Duodenal mucosa (tissue), 2 donors: ENCODE data around the gene ALG14.

Source experiments
- H3K27ac ChIP-seq: one replicate; pipeline ENCODE4 v1.7.0; 2013; ENCODE audit warnings: low read depth, low read length
- H3K27me3 ChIP-seq, 2 donors: one replicate each; pipeline ENCODE4 v1.7.0; 2013; ENCODE audit warnings: low read length in 2 of 2, control low read depth in 1 of 2; ENCODE audit not compliant: insufficient read depth in 2 of 2, control insufficient read depth in 1 of 2
- H3K36me3 ChIP-seq, 2 donors: one replicate each; pipeline ENCODE4 v1.7.0; 2013; ENCODE audit warnings: low read length in 2 of 2, control low read depth in 1 of 2; ENCODE audit not compliant: insufficient read depth in 2 of 2, control insufficient read depth in 1 of 2
- H3K4me1 ChIP-seq, 2 donors: one replicate each; pipeline ENCODE4 v1.7.0; 2013; ENCODE audit warnings: low read length in 2 of 2, control low read depth in 1 of 2; ENCODE audit not compliant: insufficient read depth in 2 of 2, control insufficient read depth in 1 of 2
- H3K4me3 ChIP-seq, 2 donors: one replicate each; pipeline ENCODE4 v1.7.0; 2013; ENCODE audit warnings: low read length in 2 of 2, low read depth in 1 of 2
- H3K9ac ChIP-seq, 2 donors: one replicate each; pipeline ENCODE4 v1.7.0; 2013; ENCODE audit warnings: low read length in 2 of 2, low read depth in 1 of 2
- H3K9me3 ChIP-seq, 2 donors: one replicate each; pipeline ENCODE4 v1.7.0; 2013; ENCODE audit warnings: low read length in 2 of 2, control low read depth in 1 of 2; ENCODE audit not compliant: control insufficient read depth in 1 of 2

The ALG14 gene

DNA sequence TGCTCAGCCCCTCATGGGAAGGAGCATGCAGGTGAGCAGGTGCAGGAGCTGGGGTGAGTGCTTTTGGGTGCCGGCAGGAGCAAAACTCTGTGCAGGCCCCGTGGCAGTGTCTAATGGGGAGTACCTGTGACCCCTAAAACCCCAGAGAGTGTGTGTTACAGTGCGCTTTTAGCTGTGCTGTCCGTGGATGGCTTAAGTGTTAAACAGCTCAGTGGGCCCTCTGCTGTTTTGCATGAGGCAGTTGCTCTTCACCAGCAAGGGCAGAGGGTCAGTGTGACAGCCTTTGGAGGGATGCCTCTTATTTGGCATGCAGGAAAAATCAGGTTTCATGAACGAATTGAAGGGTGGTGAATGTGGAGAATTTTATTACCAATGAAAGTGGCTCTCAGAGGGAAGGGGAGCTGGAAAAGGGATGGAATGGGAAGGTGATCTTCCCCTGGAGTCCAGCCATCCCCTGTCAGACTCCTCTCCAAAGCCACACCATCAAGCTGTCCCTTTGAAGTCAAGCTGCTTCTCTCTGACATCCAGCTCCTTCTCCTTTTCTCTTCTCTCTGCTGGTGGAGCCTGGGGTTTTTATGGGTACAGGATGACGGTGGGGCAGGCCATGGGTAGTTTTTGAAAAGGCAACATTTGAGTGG, 17.0 kb upstream of the ALG14 start:
- no peaks in the 10 kb centered on the region for H3K36me3 ChIP-seq
- no peak overlapping the region for H3K9ac ChIP-seq
- H3K27me3 ChIP-seq = no peaks in the 10 kb centered on the region
- no peaks in the 10 kb centered on the region for H3K4me1 ChIP-seq
- no peak overlapping the region for H3K27ac ChIP-seq
- H3K4me3 ChIP-seq = no peak overlapping the region
- no peaks in the 10 kb centered on the region for H3K9me3 ChIP-seq

DNA sequence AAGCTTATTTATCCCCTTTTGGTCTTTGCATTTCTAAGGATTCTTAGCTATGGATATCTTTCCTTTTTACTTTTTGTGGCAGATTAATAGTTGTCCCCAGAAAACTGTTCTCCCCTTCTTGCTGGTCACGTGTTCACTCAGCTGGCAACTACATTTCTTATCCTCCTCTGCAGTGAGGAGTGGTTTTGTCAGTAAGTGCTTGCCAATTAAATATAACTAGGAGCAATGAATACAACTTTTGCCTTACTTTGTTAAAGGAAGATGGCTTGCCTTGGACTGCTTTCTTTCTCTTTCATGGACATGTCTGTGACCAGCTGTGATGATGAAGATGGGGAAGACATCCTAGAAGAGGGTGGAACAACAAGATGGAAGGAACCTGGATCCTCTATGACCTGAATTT, 15.6 kb upstream of the ALG14 start:
- H3K4me1 ChIP-seq = no peaks in the 10 kb centered on the region
- no peak overlapping the region for H3K4me3 ChIP-seq
- H3K9me3 ChIP-seq = no peaks in the 10 kb centered on the region
- H3K9ac ChIP-seq = no peak overlapping the region
- no peaks in the 10 kb centered on the region for H3K27me3 ChIP-seq
- no peaks in the 10 kb centered on the region for H3K36me3 ChIP-seq
- H3K27ac ChIP-seq = no peak overlapping the region

DNA sequence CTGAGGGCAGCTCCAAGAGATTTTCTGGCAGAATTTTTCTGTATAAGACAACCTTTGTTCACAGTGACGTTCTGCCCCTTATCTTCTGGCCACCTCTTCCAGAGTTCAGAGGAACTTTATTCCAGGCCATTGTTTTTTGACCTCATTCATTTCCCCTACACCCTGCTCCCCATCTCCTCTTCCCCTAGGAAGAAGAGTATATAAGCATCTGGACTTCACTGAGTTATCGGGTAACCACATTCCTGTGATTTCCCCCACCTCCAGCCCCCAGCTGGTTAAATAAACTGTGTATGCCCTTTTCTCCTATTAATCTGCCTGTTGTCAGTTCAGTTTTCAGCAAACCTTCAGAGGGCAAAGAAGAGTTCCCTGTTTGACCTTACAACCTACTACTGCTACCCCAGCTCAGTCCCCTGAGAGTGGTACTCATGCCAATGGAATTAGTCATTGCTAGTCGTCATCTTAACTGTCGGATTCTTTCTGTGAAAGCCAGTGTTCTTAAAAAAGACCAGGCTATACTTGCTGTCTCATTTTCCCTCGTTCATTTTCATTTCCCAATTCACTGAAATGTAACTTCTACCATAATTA, 14.3 kb upstream of the ALG14 start:
- no peak overlapping the region for H3K4me3 ChIP-seq
- H3K27me3 ChIP-seq = no peaks in the 10 kb centered on the region
- H3K4me1 ChIP-seq = no peaks in the 10 kb centered on the region
- H3K27ac ChIP-seq = no peak overlapping the region
- no peak overlapping the region for H3K9ac ChIP-seq
- no peaks in the 10 kb centered on the region for H3K36me3 ChIP-seq
- no peaks in the 10 kb centered on the region for H3K9me3 ChIP-seq

DNA sequence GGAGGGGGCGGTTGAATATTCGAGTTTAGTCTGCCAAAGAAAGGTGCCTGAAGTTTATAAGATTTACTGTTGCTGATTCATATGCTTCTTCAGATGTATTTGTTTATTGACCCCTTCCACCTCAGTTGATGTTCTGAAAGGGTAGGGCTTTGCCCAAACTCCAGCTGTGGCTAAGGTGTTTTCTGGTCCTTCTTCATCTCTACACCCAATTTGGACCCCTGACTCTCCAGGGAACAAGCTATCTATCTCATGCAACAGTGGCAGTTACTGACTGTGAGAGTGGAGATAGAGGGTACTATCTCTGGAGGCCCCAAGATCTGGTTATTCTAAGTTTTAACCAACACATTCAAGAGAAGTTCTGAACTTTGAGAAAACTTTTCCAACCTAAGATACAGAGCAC, 12.6 kb upstream of the ALG14 start:
- Histone ChIP-seq H3K4me1 (no peaks in the 10 kb centered on the region), H3K9me3 (no peaks in the 10 kb centered on the region), H3K27me3 (peaks cover 0 to 4% of the 10 kb centered on the region in 2 donors), H3K27ac (no peak overlapping the region), H3K4me3 (no peak overlapping the region), H3K9ac (no peak overlapping the region), H3K36me3 (no peaks in the 10 kb centered on the region)

DNA sequence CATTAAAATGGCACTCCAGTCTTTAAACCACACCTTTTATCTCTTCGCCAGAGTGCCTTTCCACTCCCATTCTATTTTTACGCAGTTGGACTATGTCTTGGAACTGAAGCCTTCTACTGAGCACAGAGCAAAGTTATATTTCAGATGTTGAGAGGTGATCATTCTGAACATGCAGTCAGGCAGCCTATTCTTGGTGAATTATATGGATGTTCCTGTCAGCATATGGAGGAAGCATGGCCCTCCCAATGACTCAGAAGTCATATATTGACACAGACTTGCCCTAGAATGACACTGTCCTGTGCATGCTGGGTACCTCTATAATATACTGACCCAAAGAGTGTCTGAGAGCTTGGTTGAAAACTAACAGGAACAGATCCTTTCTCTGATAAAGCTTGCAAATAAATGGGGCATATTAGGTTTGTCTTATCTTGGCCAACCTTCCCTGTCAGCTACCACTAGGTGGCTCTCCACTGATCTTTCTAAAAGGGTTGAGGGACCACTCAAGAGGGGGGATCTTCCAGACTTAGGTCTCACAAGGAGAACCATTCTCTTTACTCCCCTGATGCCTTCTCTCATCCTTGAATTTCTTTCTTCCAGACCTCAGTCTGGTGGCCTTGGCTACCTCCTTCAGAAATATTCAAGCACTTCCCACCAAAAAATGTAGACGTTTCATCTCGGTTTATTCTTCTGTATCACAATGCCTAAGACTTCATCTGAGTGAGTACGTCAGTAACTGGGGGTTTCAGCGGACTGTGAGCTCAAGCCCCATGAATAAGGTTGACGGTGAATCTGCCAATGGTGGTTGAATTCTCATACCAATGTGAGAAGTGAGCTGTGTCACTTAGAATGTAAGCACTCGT, 11.8 kb upstream of the ALG14 start:
- Histone ChIP-seq H3K9me3 (no peaks in the 10 kb centered on the region), H3K27ac (no peak overlapping the region), H3K36me3 (no peaks in the 10 kb centered on the region), H3K9ac (no peak overlapping the region), H3K27me3 (peaks cover 0 to 7% of the 10 kb centered on the region in 2 donors), H3K4me1 (no peaks in the 10 kb centered on the region), H3K4me3 (no peak overlapping the region)

DNA sequence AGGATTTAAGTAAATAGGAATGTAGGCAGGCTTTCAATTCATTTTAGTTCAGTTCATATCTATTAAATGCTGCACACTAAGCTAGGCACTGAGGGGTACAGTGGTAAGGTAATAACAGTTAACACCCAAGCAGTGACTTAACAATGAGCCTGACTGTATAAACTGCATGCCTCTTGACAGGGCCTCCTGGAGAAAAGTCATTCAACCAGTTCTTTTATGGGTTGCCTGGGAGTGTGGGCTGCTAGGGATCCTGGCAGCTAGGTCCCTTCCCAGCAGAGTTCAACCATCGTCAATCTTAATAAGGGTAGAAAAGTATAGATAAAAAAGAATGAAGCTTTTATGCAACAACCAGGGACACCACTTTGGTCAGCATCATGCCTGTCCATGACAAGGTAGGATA, 8.1 kb upstream of the ALG14 start:
- no peak overlapping the region for H3K9ac ChIP-seq
- H3K27me3 ChIP-seq = peaks cover 0 to 7% of the 10 kb centered on the region in 2 donors
- H3K36me3 ChIP-seq = no peaks in the 10 kb centered on the region
- no peak overlapping the region for H3K4me3 ChIP-seq
- H3K27ac ChIP-seq = no peak overlapping the region
- no peaks in the 10 kb centered on the region for H3K4me1 ChIP-seq
- H3K9me3 ChIP-seq = no peaks in the 10 kb centered on the region

DNA sequence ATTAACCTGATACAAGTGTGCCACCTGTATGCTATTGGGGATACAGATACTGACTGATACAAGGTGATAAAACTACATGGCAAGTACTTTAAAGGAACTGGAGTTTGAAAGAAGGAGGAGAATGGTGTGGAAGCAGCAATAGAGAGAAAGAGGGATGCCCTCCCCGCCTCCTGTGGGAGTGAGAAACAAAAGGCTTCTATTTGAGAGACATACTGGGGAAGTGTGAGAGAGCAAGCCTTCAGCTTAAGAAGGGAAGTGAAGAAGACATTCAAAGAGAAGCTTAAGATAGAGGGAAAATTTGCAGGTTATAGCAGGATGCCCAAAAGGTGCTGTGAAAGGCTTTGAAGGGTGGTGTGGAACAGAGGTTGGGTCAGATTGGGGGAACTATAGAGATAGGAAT, 7.7 kb upstream of the ALG14 start:
- Histone ChIP-seq H3K36me3 (no peaks in the 10 kb centered on the region), H3K27ac (no peak overlapping the region), H3K9me3 (no peaks in the 10 kb centered on the region), H3K4me3 (no peak overlapping the region), H3K9ac (no peak overlapping the region), H3K27me3 (peaks cover 0 to 7% of the 10 kb centered on the region in 2 donors), H3K4me1 (no peaks in the 10 kb centered on the region)

DNA sequence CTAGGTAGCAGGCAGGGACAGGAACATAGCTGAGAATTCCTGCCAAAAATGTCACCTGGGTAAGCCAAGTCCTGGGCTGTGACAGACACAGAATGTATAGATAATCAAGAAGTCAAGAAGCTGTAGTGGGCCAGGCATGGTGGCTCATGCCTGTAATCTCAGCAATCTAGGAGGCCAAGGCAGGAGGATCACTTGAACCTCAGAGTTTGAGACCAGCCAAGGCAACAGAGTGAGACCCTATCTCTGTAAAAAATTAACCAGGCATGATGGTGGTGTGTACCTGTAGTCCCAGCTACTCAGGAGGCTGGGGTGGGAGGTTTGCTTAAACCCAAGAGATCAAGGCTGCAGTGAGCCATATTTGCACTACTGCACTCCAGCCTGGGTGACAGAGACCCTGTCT, 3.3 kb upstream of the ALG14 start:
- Histone ChIP-seq H3K27ac (no peak overlapping the region), H3K4me1 (peaks cover 4 to 6% of the 10 kb centered on the region in 2 donors), H3K36me3 (no peaks in the 10 kb centered on the region), H3K27me3 (peaks cover 0 to 7% of the 10 kb centered on the region in 2 donors), H3K9me3 (no peaks in the 10 kb centered on the region), H3K9ac (no peak overlapping the region), H3K4me3 (no peak overlapping the region)

DNA sequence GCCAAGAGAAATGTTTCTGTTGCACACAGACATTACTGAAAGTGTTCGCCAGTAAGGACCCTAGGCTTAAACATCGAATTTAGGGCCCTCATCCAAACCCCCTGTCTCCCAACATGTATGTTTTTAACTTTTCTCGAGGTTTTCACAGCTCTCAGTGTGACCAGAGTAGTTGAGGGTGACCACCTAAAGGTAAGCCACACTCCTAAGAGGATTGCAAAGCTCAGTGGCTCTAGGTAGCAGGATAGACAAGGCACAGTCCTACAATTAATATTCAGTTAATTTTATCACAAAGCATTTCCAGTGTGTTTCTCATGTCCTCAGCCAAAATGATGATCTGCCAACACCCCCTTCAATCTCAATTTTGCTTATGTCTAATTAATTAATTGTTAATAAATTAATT, 695 bp upstream of the ALG14 start:
- no peaks in the 10 kb centered on the region for H3K27me3 ChIP-seq
- no peaks in the 10 kb centered on the region for H3K9me3 ChIP-seq
- H3K4me3 ChIP-seq = peak overlapping the region; percentile 93 to 97
- peaks cover 19 to 23% of the 10 kb centered on the region in 2 donors for H3K4me1 ChIP-seq
- peak overlapping the region; percentile 91 for H3K27ac ChIP-seq
- H3K36me3 ChIP-seq = no peaks in the 10 kb centered on the region
- H3K9ac ChIP-seq = peak overlapping the region; percentile 85 to 91

DNA sequence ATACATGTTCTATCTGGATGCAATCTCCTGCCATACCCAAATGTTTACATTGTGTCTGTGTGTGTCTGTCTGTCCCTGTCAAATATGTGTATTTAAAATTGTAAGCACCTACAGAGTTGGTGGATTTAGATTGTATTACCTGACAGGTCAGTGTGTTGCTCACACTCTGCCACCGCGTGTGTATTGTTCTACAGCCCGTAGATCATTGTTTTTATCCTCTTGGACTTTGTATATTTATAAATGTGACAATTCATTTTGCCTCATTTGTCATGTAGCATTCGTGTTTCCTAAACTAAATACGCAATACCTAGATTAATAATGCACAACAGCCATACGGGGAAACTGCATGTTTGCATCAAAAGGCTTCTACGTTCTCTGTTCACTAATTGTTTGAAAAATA, 634 bp downstream of the ALG14 start:
- Histone ChIP-seq H3K9ac (peak overlapping the region; percentile 85 to 91), H3K36me3 (no peaks in the 10 kb centered on the region), H3K9me3 (no peaks in the 10 kb centered on the region), H3K27ac (no peak overlapping the region), H3K27me3 (no peaks in the 10 kb centered on the region), H3K4me1 (peaks cover 19 to 29% of the 10 kb centered on the region in 2 donors), H3K4me3 (peak overlapping the region; percentile 93 to 97)
